ENCODE data around the gene RAB27A.

- TF ChIP-seq, protein P1, sequence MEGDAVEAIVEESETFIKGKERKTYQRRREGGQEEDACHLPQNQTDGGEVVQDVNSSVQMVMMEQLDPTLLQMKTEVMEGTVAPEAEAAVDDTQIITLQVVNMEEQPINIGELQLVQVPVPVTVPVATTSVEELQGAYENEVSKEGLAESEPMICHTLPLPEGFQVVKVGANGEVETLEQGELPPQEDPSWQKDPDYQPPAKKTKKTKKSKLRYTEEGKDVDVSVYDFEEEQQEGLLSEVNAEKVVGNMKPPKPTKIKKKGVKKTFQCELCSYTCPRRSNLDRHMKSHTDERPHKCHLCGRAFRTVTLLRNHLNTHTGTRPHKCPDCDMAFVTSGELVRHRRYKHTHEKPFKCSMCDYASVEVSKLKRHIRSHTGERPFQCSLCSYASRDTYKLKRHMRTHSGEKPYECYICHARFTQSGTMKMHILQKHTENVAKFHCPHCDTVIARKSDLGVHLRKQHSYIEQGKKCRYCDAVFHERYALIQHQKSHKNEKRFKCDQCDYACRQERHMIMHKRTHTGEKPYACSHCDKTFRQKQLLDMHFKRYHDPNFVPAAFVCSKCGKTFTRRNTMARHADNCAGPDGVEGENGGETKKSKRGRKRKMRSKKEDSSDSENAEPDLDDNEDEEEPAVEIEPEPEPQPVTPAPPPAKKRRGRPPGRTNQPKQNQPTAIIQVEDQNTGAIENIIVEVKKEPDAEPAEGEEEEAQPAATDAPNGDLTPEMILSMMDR (IDR thresholded peaks at IDR 0.05): no peak
- TF ChIP-seq ZFX (IDR thresholded peaks at IDR 0.05; ENCODE audit: borderline replicate concordance): no peak
Measured at GRCh38 chr15:55334371-55334770, 44.8 kb upstream of the RAB27A start.
